HEK293 (cell line): ENCODE measurements around the gene ARFGEF2.

ENCODE experiments used
- ZBTB17 ChIP-seq: fragments of 450-650 bp; formaldehyde crosslinking; IDR thresholded peaks from 2 replicates; pipeline ENCODE4 v1.5.1; 2016; ENCODE audit warnings: missing biosample characterization, missing genetic modification characterization
- ZNF335 ChIP-seq: fragments of 450-650 bp; formaldehyde crosslinking; conservative IDR thresholded peaks from 2 replicates; pipeline ENCODE4 v1.5.1; 2016; ENCODE audit warnings: missing biosample characterization, missing genetic modification characterization
- ZNF654 ChIP-seq: fragments of 450-650 bp; formaldehyde crosslinking; IDR thresholded peaks from 2 replicates; pipeline ENCODE4 v1.5.1; 2016; ENCODE audit warnings: low read depth, missing biosample characterization, missing genetic modification characterization
- TF ChIP-seq, protein P1 (sequence below): fragments of 450-650 bp; formaldehyde crosslinking; IDR thresholded peaks from 2 replicates; pipeline ENCODE4 v1.5.0; 2017; ENCODE audit warnings: missing biosample characterization, missing genetic modification characterization, borderline replicate concordance

DNA sequence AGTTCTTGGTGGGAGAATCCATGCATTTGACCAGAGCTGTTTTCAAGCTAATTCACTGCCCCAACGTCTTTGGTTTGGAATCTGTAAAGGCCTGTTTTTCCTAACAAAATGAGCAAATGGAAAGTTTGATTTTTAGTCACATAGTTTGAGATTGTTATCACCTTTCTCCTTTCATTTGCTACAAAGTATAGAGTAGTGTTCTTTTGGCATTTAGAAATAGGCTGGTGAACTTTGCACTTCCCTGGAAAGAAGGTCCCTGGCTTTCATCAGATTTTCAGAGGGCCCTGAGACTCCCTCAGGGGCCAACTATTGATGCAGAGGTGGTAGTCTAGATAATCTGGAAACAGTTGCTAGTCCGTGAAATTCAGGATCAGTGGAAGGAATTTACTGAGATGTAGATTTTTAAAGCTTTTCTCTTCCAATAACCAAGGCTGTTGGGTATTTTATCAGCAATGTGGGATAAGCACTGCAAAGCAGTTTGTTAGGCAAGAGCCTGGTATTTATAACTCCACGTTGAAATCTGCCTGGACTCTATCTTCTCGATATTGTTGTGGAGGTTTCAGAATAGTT is 1.7 kb downstream of the ARFGEF2 start:
- TF ChIP-seq ZNF335 (tag by site-specific recombination) (no peak; the same call in 1 of the 2 replicates), ZNF654 (tag by site-specific recombination) (no peak), ZBTB17 (no peak)
- TF ChIP-seq, protein P1, sequence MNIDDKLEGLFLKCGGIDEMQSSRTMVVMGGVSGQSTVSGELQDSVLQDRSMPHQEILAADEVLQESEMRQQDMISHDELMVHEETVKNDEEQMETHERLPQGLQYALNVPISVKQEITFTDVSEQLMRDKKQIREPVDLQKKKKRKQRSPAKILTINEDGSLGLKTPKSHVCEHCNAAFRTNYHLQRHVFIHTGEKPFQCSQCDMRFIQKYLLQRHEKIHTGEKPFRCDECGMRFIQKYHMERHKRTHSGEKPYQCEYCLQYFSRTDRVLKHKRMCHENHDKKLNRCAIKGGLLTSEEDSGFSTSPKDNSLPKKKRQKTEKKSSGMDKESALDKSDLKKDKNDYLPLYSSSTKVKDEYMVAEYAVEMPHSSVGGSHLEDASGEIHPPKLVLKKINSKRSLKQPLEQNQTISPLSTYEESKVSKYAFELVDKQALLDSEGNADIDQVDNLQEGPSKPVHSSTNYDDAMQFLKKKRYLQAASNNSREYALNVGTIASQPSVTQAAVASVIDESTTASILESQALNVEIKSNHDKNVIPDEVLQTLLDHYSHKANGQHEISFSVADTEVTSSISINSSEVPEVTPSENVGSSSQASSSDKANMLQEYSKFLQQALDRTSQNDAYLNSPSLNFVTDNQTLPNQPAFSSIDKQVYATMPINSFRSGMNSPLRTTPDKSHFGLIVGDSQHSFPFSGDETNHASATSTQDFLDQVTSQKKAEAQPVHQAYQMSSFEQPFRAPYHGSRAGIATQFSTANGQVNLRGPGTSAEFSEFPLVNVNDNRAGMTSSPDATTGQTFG = no peak
